ENCODE measurements around the gene PABPC1L. TPM values are rescaled to one million over a fixed set of nuclear protein-coding genes. Genes with fewer than 3 reads are reported as not detected.
A peak's percentile ranks its signal among the peaks of the same experiment; 100 is the strongest.

The PABPC1L gene
- total and polyA plus RNA-seq, 7 donors: 1.0 to 2.8 (median 1.8) TPM

DNA sequence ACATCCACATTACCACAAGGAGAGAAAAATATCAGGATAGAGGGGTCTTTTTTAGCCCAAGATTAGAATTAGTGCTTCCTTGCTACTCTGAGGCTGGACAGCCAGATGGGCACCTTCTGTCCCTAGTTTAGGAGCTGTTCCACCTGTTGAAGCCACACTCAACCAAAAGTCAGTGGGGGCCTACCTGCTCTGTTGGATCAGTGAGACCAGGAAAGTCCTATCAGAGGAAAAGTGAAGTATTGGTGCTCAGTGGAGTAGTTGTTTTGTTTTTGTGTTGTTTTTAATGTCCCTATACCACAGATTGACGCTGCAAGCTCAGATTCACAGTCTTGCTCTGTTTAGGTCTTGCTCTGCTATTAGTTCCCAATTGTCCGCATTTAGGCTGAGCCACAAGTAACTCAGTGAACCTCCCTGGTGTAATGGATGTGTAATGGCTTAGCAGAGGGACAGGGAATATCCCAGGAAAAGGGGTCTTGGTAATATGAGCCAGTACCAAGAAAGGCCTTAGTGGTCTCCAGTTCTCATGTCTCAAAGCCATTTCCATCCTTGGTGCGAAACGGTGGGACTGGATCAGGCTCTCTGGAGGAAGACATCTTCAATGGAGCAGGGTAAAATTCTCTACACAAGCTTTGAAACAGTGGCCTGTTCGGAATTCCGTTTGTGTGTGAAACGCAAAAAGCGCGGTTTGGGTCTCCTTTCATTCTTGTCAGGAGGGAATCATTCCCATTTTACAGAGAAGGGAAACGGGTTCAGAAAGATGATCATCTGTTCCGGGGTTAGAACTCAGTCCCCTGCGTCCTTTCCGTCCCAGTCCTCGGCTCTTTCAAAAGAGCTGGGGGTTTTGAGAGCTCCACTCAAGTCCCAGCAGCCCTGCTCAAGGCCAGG is 631 bp upstream of the PABPC1L start:
- Histone ChIP-seq H3K4me3 (peak overlapping the region; percentile 69), H3K9me3 (no peaks in the 10 kb centered on the region), H3K27ac (no peak overlapping the region), H3K4me1 (peaks cover 9% of the 10 kb centered on the region), H3K27me3 (ENCODE audit: insufficient read depth in 3 of 3, low read length in 2 of 3) (peaks cover 0 to 9% (median 2%) of the 10 kb centered on the region in 3 donors), H3K36me3 (ENCODE audit: insufficient read depth in 1 of 2, low read depth in 1 of 2) (peaks cover 14 to 47% of the 10 kb centered on the region in 2 donors)
- no peak for DNase-seq
- WGBS, 3 donors: 24 to 28% (median 25%) methylated on average over 14 of the region's 14 CpGs
- peak in 3 of 4 donors; percentile 6 to 15 (median 12) for ATAC-seq
- intact Hi-C loops (cut with DNase I): no loop called here
- TF ChIP-seq, protein P1, sequence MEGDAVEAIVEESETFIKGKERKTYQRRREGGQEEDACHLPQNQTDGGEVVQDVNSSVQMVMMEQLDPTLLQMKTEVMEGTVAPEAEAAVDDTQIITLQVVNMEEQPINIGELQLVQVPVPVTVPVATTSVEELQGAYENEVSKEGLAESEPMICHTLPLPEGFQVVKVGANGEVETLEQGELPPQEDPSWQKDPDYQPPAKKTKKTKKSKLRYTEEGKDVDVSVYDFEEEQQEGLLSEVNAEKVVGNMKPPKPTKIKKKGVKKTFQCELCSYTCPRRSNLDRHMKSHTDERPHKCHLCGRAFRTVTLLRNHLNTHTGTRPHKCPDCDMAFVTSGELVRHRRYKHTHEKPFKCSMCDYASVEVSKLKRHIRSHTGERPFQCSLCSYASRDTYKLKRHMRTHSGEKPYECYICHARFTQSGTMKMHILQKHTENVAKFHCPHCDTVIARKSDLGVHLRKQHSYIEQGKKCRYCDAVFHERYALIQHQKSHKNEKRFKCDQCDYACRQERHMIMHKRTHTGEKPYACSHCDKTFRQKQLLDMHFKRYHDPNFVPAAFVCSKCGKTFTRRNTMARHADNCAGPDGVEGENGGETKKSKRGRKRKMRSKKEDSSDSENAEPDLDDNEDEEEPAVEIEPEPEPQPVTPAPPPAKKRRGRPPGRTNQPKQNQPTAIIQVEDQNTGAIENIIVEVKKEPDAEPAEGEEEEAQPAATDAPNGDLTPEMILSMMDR (IDR thresholded peaks at IDR 0.05): no peak

DNA sequence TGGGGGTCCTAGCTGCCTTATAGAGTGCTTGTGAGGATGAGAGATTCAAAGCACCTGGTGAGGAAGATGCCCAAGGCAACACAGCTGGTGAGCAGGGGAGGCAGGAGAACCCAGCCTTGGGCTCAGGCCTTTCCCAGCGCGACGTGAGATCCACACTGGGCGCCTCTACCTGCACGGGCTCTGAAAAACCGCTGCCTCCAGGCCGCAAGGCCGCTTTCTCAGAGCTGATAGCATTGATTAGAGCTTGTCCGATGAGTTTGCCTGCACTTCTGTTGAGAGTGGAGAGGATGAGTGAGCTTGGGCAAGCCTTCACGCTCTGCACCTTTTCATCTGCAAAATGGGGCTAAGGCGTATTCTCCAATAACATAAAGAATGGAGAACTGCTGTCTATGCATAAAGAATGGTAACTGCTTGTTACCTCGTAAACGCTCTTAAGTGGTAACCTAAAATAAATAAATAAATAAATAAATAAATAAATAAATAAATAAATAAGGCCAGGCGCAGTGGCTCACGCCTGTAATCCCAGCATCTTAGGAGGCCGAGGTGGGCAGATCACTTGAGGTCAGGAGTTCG is 916 bp downstream of the PABPC1L start:
- H3K27me3 ChIP-seq (ENCODE audit: insufficient read depth in 3 of 3, low read length in 2 of 3): peaks cover 0 to 9% (median 2%) of the 10 kb centered on the region in 3 donors
- intact Hi-C loops (cut with DNase I): no loop called here
- H3K4me1 ChIP-seq: peaks cover 9% of the 10 kb centered on the region
- 64 to 72% (median 71%) methylated on average over 17 of the region's 17 CpGs for WGBS, 3 donors
- no peak overlapping the region for H3K27ac ChIP-seq
- no peaks in the 10 kb centered on the region for H3K9me3 ChIP-seq
- ATAC-seq (peak in 1 of 4 donors; percentile 11), DNase-seq (no peak)
- H3K4me3 ChIP-seq: no peak overlapping the region
- TF ChIP-seq, protein P1 (IDR thresholded peaks at IDR 0.05): no peak
- peaks cover 3 to 31% of the 10 kb centered on the region in 2 donors for H3K36me3 ChIP-seq (ENCODE audit: insufficient read depth in 1 of 2, low read depth in 1 of 2)

DNA sequence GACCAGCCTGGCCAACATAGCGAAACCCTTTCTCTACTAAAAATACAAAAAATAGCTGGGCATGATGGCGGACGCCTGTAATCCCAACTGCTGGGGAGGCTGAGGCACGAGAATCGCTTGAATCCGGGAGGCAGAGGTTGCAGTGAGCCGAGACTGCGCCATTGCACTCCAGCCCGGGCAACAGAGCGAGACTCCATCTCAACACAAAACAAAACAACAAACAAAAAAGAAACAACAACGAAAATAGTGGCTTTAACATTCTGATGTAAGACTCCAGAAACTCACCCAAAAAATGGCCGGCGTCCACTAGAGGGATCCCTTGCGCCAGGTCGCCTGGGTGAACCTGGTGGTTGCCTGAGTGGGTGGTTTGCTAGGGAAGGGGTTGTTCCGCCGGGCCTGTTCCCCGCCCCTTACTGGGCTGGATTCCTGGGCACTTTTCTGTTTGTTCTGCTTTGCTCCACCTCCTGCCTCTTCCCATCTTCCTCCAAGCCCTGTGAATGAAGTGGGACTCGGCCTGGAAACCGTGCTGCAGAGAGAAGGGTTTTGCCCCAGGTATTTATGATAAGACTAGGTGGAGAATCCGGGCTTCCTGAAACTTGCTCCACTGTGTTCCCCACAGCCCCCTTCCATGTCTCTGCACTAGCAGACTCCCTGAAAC is 1.5 kb downstream of the PABPC1L start:
- no peaks in the 10 kb centered on the region for H3K9me3 ChIP-seq
- H3K36me3 ChIP-seq (ENCODE audit: insufficient read depth in 1 of 2, low read depth in 1 of 2): peaks cover 2 to 25% of the 10 kb centered on the region in 2 donors
- H3K4me3 ChIP-seq: no peak overlapping the region
- WGBS, 3 donors: 70 to 72% (median 70%) methylated on average over 21 of the region's 21 CpGs
- DNase-seq (no peak), ATAC-seq (no peak)
- intact Hi-C loops (cut with DNase I): no loop called here
- TF ChIP-seq, protein P1 (IDR thresholded peaks at IDR 0.05): no peak
- H3K27ac ChIP-seq: no peak overlapping the region
- peaks cover 0 to 9% (median 2%) of the 10 kb centered on the region in 3 donors for H3K27me3 ChIP-seq (ENCODE audit: insufficient read depth in 3 of 3, low read length in 2 of 3)
- peaks cover 9% of the 10 kb centered on the region for H3K4me1 ChIP-seq

DNA sequence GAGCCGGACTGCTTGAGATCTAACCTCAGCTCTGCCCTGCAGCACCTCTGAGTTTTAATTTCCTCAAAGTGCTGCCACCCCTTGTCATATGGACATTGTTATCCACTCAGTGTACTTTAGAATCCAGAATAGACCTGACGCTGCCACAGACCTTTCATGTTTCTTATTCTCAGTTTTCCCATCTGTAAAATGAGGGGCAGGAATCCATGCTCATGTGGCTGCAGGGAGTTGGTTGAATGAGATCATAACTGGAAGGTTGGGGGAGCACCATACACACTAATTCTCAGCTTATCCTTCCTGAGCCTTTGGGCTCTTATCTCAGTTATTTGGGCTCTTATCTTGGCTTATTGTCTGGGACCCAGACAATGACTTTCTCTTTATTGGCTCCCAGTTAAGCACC is 2.3 kb downstream of the PABPC1L start:
- Histone ChIP-seq H3K4me3 (no peak overlapping the region), H3K36me3 (ENCODE audit: insufficient read depth in 1 of 2, low read depth in 1 of 2) (peaks cover under 1 to 17% of the 10 kb centered on the region in 2 donors), H3K27ac (no peak overlapping the region), H3K27me3 (ENCODE audit: insufficient read depth in 3 of 3, low read length in 2 of 3) (peaks cover 0 to 9% (median 2%) of the 10 kb centered on the region in 3 donors), H3K9me3 (no peaks in the 10 kb centered on the region), H3K4me1 (peaks cover 9% of the 10 kb centered on the region)
- intact Hi-C loops (cut with DNase I): no loop called here
- no peak for ATAC-seq
- TF ChIP-seq, protein P1 (IDR thresholded peaks at IDR 0.05): no peak
- no peak for DNase-seq
- 89 to 96% (median 90%) methylated on average over 2 of the region's 2 CpGs for WGBS, 3 donors
